Fibroblast of lung (primary cell): ENCODE measurements around the gene PPM1H. TPM values are rescaled to one million over a fixed set of nuclear protein-coding genes. Genes with fewer than 3 reads are reported as not detected.

ENCODE experiments used
- DNase-seq, 2 donors: peaks; one replicate each; pipeline versions ENCODE4 v3.0.0 to v3.0.0-alpha.2; 2010; ENCODE audit warnings: low read depth in 2 of 2
- H2AFZ ChIP-seq: 2 replicates; pipeline ENCODE4 v1.5.1; 2012; ENCODE audit warnings: low read length, control low read depth, inconsistent platforms
- H3K27ac ChIP-seq: 2 replicates; pipeline ENCODE4 v1.5.1; 2011; ENCODE audit warnings: low read length, control low read depth; ENCODE audit not compliant: insufficient read depth
- H3K27me3 ChIP-seq: 2 replicates; pipeline ENCODE4 v1.5.1; 2011; ENCODE audit warnings: mild to moderate bottlenecking, low read length; ENCODE audit not compliant: control insufficient read depth, insufficient read depth
- H3K36me3 ChIP-seq: 2 replicates; pipeline ENCODE4 v1.5.1; 2011; ENCODE audit warnings: low read length; ENCODE audit not compliant: control insufficient read depth, insufficient read depth
- H3K4me1 ChIP-seq: 2 replicates; pipeline ENCODE4 v1.5.1; 2011; ENCODE audit warnings: low read length; ENCODE audit not compliant: control insufficient read depth, insufficient read depth; ENCODE audit errors: extremely low read depth
- H3K4me2 ChIP-seq: 2 replicates; pipeline ENCODE4 v1.5.1; 2011; ENCODE audit warnings: low read length, control low read depth; ENCODE audit not compliant: insufficient read depth; ENCODE audit errors: extremely low read depth
- H3K4me3 ChIP-seq, 4 experiments: fragments of 200-600 bp in 1 of 4; sonication (generic) in 1 of 4; replicated peaks in 1 of 4; 2 replicates each; pipeline ENCODE4 v1.5.1; 2011 to 2016; ENCODE audit warnings: low read length in 4 of 4, low read depth in 3 of 4, mild to moderate bottlenecking in 3 of 4, control low read depth in 2 of 4, inconsistent platforms in 1 of 4, mixed read lengths in 1 of 4; ENCODE audit not compliant: insufficient read depth in 1 of 4; ENCODE audit errors: control extremely low read depth in 1 of 4
- H3K79me2 ChIP-seq: 2 replicates; pipeline ENCODE4 v1.5.1; 2012; ENCODE audit warnings: mild to moderate bottlenecking, low read length, inconsistent platforms; ENCODE audit not compliant: control insufficient read depth, insufficient read depth
- H3K9ac ChIP-seq: 2 replicates; pipeline ENCODE4 v1.5.1; 2011; ENCODE audit warnings: mild to moderate bottlenecking, low read length, control low read depth; ENCODE audit not compliant: insufficient read depth
- H3K9me3 ChIP-seq: 2 replicates; pipeline ENCODE4 v1.5.1; 2012; ENCODE audit warnings: low read depth, low read length; ENCODE audit not compliant: control insufficient read depth, insufficient read depth
- H4K20me1 ChIP-seq: 2 replicates; pipeline ENCODE4 v1.5.1; 2011; ENCODE audit warnings: low read length; ENCODE audit not compliant: control insufficient read depth, insufficient read depth; ENCODE audit errors: extremely low read depth
- EZH2 ChIP-seq: IDR thresholded peaks from 2 replicates; pipeline ENCODE4 v1.5.1; 2012; ENCODE audit warnings: low read length, control low read depth, mild to moderate bottlenecking; ENCODE audit errors: missing control alignments
- polyA plus RNA-seq, 2 donors: library from polyadenylated mRNA; depleted of rRNA in 1 of 2; stranded (reverse) in 1 of 2; unstranded in 1 of 2; fragments of >200 nt; gene quantifications; 2 replicates each; pipeline ENCODE4 v1.2.1, GENCODE V29; 2011 to 2012; ENCODE audit warnings: missing spikeins in 1 of 2
- total RNA-seq: library from RNA; depleted of rRNA; stranded (reverse); fragments of >200 nt; gene quantifications from 2 replicates; pipeline ENCODE4 v1.2.1, GENCODE V29; 2014
- TF ChIP-seq, protein P1 (sequence below), 2 donors: IDR thresholded peaks in 1 of 2; conservative IDR thresholded peaks in 1 of 2; 1 replicate in 1 of 2; 2 replicates in 1 of 2; pipeline ENCODE4 v1.5.1; 2011 to 2012; ENCODE audit warnings: low read length in 2 of 2, control low read depth in 1 of 2, inconsistent platforms in 1 of 2, low read depth in 1 of 2, mild to moderate bottlenecking in 1 of 2

The PPM1H gene
- total and polyA plus RNA-seq, 2 donors (not counting 1 experiment from before 2014, with no cell fraction given): 0.57 to 3.1 TPM

DNA sequence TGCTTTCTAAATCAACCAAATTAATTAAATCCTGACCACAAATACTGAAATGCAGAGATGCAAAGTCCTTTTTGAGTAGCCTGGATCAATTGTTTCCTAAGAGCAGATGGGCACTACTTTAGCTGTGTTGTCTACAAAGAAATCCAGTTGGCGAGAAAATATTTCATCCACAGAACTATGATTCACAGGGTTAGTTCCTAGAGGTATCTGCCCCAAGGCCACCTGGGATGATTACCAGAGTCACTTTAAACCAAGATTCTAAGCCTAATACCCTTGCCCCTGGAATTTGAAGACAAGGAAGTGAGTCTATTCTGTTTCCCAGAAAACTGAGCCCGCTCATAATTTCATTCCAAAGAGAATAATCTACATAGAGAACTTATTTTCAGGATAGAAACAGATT lies 198.4 kb downstream of the PPM1H start:
- no peak overlapping the region for H3K4me3 ChIP-seq
- no peaks in the 10 kb centered on the region for H3K9me3 ChIP-seq
- no peaks in the 10 kb centered on the region for H4K20me1 ChIP-seq
- H3K27me3 ChIP-seq: no peaks in the 10 kb centered on the region
- H3K36me3 ChIP-seq: no peaks in the 10 kb centered on the region
- TF ChIP-seq, protein P1, sequence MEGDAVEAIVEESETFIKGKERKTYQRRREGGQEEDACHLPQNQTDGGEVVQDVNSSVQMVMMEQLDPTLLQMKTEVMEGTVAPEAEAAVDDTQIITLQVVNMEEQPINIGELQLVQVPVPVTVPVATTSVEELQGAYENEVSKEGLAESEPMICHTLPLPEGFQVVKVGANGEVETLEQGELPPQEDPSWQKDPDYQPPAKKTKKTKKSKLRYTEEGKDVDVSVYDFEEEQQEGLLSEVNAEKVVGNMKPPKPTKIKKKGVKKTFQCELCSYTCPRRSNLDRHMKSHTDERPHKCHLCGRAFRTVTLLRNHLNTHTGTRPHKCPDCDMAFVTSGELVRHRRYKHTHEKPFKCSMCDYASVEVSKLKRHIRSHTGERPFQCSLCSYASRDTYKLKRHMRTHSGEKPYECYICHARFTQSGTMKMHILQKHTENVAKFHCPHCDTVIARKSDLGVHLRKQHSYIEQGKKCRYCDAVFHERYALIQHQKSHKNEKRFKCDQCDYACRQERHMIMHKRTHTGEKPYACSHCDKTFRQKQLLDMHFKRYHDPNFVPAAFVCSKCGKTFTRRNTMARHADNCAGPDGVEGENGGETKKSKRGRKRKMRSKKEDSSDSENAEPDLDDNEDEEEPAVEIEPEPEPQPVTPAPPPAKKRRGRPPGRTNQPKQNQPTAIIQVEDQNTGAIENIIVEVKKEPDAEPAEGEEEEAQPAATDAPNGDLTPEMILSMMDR (conservative IDR thresholded peaks at IDR 0.05 in 1 of 2, IDR thresholded peaks at IDR 0.05 in 1 of 2; ENCODE audit: low read depth in 1 of 2, low read length in 2 of 2): no peak
- no peak for TF ChIP-seq EZH2
- H2AFZ ChIP-seq: no peak overlapping the region
- no peak for DNase-seq
- H3K4me2 ChIP-seq: no peak overlapping the region
- no peaks in the 10 kb centered on the region for H3K79me2 ChIP-seq
- no peak overlapping the region for H3K9ac ChIP-seq
- no peak overlapping the region for H3K27ac ChIP-seq
- H3K4me1 ChIP-seq: peaks cover 14% of the 10 kb centered on the region

DNA sequence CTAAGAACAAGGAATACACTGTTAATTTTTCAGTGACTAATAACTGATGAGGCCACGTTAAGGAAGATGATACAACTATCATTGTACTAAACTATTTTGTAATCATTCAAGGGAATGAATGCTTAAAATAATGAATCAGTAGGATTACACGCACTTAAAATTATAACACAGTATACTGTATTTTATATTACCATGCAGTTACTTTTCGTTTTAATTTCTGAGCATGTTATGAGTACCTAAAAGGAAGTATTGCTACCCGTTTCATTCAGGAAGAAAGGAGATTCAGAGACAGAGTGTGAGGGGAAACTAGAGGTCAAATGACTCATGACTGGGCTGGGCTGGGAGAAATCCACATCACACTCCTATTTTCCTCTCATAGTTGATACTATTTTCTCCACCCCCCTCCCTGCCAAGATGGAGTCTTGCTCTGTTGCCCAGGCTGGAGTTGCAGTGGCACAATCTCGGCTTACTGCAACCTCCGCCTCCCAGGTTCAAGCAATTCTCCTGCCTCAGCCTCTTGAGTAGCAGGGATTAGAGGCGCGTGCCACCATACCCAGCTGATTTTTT lies 202.0 kb downstream of the PPM1H start:
- Histone ChIP-seq H3K4me3 (no peak overlapping the region), H2AFZ (no peak overlapping the region), H3K27me3 (no peaks in the 10 kb centered on the region), H3K9ac (no peak overlapping the region), H3K4me2 (no peak overlapping the region), H3K9me3 (no peaks in the 10 kb centered on the region), H3K4me1 (peaks cover 27% of the 10 kb centered on the region), H4K20me1 (no peaks in the 10 kb centered on the region), H3K36me3 (no peaks in the 10 kb centered on the region), H3K27ac (peak overlapping the region; percentile 40), H3K79me2 (no peaks in the 10 kb centered on the region)
- DNase-seq: peak; percentile 71 to 80
- no peak for TF ChIP-seq EZH2
- TF ChIP-seq, protein P1 (conservative IDR thresholded peaks at IDR 0.05 in 1 of 2, IDR thresholded peaks at IDR 0.05 in 1 of 2; ENCODE audit: low read depth in 1 of 2, low read length in 2 of 2): no peak

DNA sequence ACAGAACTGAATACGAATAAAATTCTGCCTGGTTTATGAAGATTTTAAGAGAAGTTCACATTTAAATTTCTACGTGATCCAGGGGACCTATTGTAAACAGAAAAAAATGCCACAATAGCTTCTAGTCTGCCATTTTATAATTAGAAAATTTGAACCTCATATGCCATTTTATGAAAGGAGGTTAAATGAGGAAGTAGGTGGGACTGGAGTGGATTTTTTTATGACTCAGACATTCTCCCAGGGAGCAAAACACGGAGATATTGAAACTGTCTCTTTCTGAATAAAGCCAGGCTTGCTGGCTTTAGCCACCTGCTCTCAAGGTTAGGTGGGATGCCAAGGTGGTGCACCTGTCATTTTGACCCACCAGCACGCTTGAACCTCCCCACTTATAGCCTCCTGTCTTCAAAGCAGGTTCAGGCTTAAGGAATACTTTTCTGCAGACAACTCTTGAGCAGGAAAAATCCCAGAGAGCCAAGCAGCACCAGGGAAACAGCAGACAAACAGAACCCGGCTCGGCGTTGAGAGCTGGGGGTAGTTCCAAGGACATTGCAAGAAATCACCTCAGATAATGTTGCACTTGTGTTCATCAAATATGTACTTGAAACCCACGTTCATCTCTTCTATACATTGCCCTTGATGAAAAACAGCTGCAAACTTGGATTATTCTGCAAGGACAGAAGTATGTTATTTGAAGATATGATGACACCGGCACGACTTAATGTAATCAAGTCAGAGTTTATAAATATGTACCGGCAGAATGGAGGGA lies 203.7 kb downstream of the PPM1H start:
- H3K4me2 ChIP-seq: peak overlapping the region; percentile 89
- no peaks in the 10 kb centered on the region for H3K79me2 ChIP-seq
- no peak for TF ChIP-seq EZH2
- TF ChIP-seq, protein P1 (conservative IDR thresholded peaks at IDR 0.05 in 1 of 2, IDR thresholded peaks at IDR 0.05 in 1 of 2; ENCODE audit: low read depth in 1 of 2, low read length in 2 of 2): no peak
- no peaks in the 10 kb centered on the region for H3K36me3 ChIP-seq
- H3K4me1 ChIP-seq: peaks cover 27% of the 10 kb centered on the region
- H3K9ac ChIP-seq: no peak overlapping the region
- no peaks in the 10 kb centered on the region for H4K20me1 ChIP-seq
- DNase-seq: peak; percentile 40 to 76
- H2AFZ ChIP-seq: no peak overlapping the region
- H3K27me3 ChIP-seq: no peaks in the 10 kb centered on the region
- peak overlapping the region; percentile 85 for H3K27ac ChIP-seq
- H3K4me3 ChIP-seq: peak overlapping the region in 3 of 4 experiments; percentile 3 to 21 (median 7)
- no peaks in the 10 kb centered on the region for H3K9me3 ChIP-seq
